ENCODE results near the gene LPP.

GRCh38 chr3:188397766-188398705, 244.1 kb downstream of the LPP start:
- TF ChIP-seq NFRKB (IDR thresholded peaks at IDR 0.05) (no peak), SP1 (IDR thresholded peaks at IDR 0.05) (no peak), TARDBP (IDR thresholded peaks at IDR 0.05) (no peak), L3MBTL2 (conservative IDR thresholded peaks at IDR 0.05) (no peak), SUZ12 (IDR thresholded peaks at IDR 0.05) (no peak)
